Skeletal muscle cell (primary cell): ENCODE data around the gene EEPD1.
"Not testable (repeated sequence)": the region's sequence is repeated elsewhere in the genome, so short reads cannot be mapped to it uniquely, and the experiment has no call there.

Source experiments
- DNase-seq: peaks from one replicate; pipeline ENCODE4 v3.0.0-alpha.2; 2010; ENCODE audit warnings: low read depth
- H3K4me3 ChIP-seq: 2 replicates; pipeline ENCODE4 v1.5.1; 2011; ENCODE audit warnings: low read depth, mild to moderate bottlenecking, control low read depth, low read length, moderate library complexity

The EEPD1 gene

DNA sequence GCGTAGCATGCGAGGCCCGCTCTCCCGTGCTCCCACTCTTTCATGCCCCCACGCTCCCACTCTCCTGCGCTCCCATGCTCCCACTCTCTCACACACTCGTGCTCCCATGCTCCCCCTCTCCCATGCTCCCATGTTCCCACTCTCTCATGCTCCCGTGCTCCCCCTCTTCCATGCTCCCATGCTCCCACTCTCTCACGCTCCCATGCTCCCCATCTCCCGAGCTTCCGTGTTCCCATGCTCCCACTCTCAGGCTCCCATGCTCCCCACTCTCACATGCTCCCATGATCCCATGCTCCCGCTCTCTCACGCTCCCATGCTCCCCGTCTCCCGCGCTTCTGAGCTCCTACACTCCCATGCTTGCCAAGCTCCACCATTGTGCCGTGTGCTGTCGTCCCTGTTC lies 152.2 kb downstream of the EEPD1 start:
- DNase-seq = no peak
- no peak overlapping the region for H3K4me3 ChIP-seq

DNA sequence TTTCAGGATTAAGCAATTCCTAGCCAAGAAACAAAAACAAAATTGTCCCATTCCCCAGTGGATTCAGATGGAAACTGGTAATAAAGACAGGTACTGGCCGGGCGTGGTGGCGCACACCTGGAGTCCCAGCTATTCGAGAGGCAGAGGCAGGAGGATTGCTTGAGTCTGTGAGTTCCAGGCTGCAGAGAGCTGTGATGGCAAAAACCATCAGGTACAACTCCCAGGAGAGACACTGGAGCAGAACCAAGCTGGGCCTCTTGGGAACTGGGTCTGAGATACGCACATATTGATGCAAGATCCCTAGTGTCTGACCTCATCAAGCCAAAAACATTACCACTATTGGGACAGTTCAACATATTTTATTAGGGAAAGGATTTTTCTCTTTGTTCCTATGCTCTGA lies 152.6 kb downstream of the EEPD1 start:
- H3K4me3 ChIP-seq = no peak overlapping the region
- no peak for DNase-seq

DNA sequence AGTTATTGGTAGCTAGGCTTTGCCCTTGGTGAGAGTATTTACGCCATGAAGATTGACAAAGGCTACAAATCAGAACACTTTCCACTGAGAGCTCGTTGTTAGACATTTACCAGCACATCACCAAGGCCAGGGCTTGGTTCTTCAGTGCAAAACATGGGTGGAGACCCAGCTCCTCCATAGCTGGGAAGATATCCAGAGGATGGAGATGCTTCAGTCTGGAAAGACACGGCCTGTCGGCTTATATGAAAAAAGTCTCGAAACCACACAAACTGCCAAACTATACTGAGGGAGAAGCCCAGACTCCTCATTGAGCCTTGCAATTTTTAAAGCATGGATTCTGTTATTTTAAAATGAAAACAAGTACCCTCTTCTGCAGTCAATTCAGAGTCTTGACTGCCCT lies 153.2 kb downstream of the EEPD1 start:
- no peak overlapping the region for H3K4me3 ChIP-seq
- no peak for DNase-seq

DNA sequence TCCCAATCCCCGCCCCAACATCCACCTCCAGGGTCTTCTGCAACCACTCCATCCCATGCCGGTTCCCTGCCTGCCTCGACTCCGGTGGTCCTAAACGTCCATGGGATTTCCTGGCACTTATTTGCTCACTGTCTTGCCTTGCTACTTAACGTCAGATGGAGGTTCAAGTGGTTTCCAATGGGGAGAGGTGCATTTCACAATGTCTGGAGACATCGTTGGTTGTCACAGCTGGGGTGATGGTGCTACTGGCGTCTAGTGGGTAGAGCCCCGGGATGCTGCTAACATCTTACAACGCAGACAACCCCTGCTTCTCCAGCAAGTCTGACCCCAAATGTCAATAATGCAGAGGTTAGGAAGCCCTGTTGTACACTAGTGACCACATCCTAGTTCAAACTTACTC lies 153.7 kb downstream of the EEPD1 start:
- no peak overlapping the region for H3K4me3 ChIP-seq
- no peak for DNase-seq

DNA sequence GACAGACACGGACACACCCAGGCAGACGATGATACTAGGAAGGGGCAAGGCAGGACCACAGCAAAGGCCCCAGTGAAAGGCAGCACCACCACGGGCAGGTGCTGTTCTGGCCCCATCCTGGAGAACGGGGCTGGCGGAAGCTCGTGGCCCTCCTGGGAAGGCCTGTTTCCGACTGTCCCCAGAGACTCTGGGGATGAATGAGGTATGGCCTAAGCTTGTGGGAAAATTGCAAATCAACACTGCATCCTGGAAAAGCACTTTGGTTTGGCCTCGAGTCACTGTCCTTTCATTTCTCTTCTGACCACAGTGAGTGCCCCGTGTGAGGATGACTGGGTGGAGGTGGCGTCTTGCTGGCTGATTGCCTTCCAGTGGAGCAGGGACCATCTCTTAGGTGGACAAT lies 155.0 kb downstream of the EEPD1 start:
- no peak for DNase-seq
- H3K4me3 ChIP-seq = no peak overlapping the region

DNA sequence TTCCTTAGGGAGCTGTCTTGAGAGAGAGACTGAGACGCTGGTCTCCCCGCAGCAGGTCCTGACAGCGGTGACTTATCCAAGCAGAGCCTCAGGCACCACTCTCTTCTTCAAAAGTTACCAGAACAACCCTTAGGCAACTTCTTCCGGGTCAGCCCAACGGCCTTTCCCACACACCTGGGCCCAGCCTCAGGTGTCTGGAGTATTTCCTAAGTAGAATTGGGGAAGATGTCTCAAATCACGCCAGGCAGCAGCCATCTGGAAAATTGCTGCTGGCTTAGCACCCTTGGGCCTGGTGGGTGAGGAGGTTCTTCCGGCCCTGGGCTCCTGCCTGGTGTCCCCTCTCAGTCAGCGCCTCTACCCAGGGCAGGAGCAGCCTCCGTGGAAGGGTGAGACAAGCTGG lies 156.2 kb downstream of the EEPD1 start:
- H3K4me3 ChIP-seq = no peak overlapping the region
- DNase-seq = no peak

DNA sequence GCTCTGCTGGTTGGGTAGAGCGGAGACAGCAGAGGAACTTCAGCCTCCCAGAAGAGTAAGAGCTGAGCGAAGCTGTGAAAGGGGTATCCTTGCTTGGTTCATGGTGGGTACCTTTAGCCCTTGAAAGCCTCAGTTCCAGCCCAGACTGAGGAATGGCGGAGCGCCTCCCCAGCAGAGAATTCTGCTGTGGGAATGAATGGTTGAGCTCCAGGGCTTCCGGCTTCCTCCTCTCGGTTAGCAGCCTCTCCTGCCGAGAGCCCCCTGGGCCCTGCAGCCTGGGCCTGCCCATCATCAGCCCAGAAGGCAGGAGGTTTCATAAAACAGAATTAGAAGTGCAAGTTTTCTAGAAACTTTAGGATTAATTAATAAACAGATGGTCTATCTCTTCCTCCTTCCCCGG lies 156.7 kb downstream of the EEPD1 start:
- no peak for DNase-seq
- no peak overlapping the region for H3K4me3 ChIP-seq

DNA sequence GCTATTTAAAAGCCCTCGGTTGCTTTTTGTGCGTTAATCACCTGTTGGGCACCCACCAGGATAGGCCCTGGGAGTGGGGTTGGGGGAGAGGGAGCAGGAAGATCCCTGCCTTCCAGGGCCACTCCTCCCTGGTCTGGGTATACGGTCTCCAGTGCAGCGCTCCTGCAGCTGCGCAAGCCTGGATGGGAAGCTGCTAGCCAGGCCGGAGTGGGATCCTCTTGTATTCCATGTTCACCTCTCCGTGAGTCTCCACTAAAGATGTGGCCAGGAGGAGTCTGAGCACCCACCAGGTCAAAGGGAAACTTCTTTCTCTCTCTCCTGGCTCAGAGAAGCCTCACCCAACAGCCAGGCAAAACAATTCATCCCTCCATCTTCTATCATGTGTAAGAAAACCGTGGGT lies 157.8 kb downstream of the EEPD1 start:
- H3K4me3 ChIP-seq = no peak overlapping the region
- DNase-seq = no peak

DNA sequence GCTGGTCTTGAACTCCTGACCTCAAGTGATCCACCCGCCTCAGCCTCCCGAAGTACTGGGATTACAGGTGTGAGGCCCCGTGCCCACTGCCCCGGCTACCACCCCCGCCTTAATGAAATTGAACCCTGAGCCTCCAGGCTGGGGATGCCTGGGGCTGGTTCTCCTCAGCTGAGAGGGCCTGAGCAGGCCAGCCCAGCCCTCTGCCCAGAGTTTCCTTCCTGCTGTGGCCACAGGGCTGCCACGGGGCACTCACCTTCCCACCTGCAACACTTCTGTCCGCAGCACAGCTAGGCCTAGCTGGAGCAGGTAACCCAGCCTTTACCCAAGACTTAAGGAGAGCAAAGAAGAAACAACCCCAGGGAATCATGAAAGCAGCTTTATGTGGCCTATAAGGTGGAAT lies 158.5 kb downstream of the EEPD1 start:
- DNase-seq = no peak

DNA sequence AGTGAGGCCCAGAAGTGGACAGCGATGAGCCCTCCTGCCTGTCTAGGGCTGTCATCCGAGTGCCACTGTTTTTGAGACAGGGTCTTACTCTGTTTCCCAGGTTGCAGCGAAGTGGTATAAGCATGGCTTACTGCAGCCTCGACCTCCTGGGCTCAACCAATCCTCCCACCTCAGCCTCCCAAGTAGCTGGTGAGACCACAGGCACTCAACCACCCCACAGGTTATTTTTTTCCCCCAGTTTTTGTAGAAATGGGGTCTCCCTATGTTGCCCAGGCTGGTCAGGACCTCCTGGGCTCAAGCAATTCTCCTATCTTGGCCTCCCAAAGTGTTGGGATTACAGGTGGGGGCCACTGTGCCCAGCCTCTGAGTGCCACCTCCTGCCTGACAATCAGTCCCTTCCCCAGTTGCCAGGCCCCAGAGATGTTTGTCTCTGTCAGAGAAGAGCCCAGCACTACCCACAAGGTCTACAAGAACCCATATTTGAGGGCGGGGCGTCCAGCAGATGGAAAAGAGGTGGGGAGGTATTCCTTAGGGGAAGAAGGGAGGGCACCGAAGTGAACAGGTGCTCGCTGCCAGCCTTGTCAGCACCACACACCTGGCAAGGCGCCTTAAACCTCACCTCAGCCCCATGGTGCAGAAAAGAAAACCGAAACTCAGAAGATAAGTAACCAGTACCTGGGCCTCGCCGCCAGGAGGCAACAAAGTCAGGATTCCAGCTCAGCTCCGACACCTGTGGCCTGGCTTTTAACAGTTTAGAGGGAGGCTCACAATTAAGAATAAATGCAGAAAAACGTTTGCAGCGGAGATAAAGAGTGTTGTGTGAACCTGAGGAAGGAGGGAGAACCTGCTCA lies 159.2 kb downstream of the EEPD1 start:
- DNase-seq = no peak
- no peak overlapping the region for H3K4me3 ChIP-seq

More for the DNA sequence above, 158.5 kb downstream of the EEPD1 start:
- no peak overlapping the region for H3K4me3 ChIP-seq

DNA sequence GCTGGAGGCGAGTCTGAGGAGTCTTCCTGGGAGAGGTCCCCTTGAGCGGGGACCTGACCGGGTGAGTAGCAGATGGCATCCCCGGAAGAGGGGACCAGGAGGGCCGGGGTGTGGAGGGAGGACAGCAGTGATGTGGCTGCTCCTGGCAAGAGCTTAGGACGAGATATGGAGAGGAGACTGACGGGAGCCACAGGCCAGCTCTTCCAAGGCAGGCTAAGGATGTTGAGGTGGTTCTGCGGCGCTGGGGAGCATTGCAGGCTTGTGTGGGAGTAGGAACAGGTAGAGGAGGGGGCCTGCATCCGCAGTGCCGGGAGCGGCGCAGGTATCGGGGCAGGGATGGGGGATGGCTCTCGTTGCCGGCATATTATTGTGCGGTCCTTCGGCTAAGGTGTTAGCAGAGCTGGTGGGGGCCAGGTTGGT lies 159.9 kb downstream of the EEPD1 start:
- no peak overlapping the region for H3K4me3 ChIP-seq
- DNase-seq = no peak

DNA sequence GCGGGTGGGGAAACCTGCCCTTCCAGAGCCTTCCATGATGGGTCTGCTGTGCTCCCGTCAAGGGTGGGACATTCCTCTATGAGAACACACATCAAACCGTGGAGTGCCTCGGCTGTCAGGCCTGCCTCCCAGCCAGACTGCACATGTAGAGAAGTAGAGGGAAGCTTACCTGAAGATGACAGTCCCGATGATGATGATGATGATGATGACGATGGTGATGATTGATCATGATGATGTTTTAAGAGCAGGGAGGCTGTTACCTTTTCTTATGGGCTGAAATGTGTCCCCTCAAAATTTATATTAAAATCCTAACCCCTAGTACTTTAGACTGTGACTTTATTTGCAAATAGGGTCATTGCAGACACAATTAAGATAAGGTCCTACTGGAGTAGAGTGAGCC lies 160.6 kb downstream of the EEPD1 start:
- H3K4me3 ChIP-seq = no peak overlapping the region
- no peak for DNase-seq

DNA sequence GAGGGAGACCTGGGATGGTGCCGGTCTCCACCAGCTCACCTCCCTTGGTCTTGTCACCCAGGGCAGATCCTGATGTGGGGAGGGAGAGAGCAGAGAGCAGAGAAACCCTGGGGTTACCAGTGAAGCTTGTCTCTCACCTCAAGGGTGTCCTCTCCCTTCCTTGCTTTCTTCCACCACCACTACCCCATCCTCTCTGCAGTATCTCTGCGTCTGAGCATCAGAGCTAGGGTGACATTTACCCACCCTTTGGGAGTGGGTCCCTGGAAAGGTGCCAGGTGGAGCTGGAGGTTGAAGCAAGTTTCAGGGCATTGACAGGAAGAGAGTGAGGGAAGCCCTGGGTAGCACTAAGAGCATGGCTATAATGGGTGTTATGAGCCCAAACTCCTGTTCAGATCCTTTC lies 161.4 kb downstream of the EEPD1 start:
- DNase-seq = no peak
- no peak overlapping the region for H3K4me3 ChIP-seq

DNA sequence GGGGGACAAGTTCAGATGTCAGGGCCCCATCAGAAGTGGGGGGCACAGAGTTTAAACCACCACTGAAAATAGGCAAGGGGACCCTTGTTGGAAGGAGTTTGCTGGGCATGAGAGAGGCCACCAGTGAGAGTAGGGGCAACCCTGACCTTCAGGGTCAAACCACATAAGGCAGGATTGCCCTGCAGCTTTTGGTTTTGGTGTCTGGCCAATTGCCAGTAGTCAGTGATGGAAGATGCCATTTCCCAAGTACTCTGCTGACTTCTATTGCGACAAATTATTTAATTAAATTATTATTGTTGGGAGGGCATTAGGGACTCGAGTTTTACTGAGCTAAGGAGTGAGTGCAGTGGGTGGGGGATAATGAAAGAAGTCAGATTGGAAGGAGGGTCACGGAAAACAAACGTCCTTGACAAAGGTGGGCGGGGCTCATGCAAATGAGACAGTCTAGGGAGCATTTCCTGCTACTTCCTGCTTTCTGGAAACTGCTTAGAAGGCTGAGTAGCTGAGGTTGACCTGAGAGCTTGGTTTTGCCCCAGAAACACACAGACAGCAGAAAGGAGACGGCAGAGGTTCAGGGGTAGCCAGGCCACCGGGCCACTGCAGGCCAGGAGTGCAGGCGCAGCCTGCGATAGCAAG lies 162.4 kb downstream of the EEPD1 start:
- DNase-seq = no peak

DNA sequence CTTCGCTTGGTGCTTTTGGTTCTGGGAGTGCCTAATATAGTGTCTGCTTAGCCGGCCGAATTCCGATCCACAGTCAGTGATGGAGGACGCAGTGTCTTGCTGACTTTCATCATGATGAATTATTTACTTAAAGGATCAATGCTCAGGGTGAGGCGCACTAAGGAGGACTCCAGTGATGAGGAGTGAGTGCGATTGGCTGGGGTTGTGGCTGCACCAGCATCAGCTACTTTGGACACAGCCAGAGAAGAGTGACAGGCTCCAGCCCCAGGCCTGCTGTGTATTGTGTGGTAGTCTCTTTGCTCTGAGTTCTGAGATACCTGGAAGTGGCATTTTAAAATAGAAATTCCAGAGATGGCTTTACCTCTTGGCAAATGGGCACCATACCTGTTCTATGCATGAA lies 163.3 kb downstream of the EEPD1 start:
- no peak overlapping the region for H3K4me3 ChIP-seq
- DNase-seq = no peak

More for the DNA sequence above, 162.4 kb downstream of the EEPD1 start:
- no peak overlapping the region for H3K4me3 ChIP-seq

DNA sequence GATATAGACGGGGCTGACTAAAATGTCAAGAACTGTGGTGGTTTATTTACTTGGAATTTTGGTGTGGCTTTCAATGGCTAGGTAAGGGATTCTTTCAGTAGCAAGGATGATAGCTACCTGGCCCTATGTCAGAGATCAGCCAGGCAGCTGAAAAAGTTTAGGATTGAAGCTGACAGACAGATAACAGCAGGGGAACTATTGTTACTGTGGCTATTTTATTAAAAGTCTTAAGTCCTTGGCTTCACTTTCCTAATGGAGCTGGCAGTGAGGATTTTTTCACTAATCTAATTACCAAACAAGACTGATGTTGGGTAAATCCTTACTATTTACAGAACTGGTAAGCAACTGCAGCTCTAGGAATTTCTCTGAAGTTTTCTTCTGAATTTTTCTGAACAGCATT lies 164.2 kb downstream of the EEPD1 start:
- H3K4me3 ChIP-seq = no peak overlapping the region
- DNase-seq = no peak

DNA sequence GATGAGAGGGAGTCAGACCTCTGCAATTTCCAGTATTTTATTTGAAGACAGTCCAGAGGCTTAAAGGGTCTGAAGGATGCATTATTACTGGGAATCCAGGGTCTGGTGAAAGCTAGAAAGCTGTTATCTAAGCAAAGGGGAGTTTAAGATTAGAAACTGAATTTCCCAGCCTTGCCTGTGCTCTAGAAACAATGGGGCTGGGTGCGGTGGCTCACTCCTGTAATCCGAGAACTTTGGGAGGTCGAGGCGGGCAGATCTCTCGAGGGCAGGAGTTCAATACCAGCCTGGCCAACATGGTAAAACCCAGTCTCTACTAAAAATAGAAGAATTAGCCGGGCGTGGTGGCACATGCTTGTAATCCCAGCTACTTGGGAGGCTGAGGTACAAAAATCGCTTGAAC lies 165.1 kb downstream of the EEPD1 start:
- no peak overlapping the region for H3K4me3 ChIP-seq
- no peak for DNase-seq

DNA sequence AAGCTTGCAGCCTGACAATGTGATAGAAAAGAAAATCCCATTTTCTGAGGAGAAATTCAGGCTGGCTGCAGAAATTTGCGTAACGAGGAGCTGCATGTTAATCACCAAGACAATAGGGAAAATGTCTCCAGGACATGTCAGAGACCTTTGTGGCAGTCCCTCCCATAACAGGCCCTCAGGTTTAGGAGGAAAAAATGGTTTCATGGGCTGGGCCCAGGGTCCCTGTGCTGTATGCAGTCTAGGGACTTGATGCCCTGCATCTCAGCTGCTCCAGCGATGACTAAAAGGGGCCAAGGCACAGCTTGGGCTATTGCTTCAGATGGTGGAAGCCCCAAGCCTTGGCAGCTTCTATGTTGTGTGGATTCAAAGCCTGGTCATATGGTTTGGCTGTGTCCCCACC lies 168.2 kb downstream of the EEPD1 start:
- not testable (repeated sequence) for H3K4me3 ChIP-seq, DNase-seq

DNA sequence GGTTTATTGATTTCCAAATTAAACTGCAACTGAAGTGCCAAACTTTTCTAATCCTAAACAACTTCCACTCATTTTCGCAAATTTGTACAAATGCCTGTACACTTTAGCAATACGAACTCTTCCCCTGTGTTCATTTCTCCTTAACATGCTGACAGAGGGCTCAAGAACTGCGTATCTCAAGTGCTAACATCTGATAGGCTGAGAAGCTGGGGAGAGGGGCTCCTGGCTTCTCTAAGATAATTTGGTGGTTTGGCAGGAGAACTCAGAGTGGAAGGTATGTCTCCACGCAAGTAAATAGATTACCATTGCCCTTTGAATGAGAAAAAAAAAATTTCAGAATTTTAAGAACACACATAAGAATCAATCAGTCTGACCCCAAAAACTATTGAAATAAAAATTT lies 183.3 kb downstream of the EEPD1 start:
- DNase-seq = no peak
- no peak overlapping the region for H3K4me3 ChIP-seq

DNA sequence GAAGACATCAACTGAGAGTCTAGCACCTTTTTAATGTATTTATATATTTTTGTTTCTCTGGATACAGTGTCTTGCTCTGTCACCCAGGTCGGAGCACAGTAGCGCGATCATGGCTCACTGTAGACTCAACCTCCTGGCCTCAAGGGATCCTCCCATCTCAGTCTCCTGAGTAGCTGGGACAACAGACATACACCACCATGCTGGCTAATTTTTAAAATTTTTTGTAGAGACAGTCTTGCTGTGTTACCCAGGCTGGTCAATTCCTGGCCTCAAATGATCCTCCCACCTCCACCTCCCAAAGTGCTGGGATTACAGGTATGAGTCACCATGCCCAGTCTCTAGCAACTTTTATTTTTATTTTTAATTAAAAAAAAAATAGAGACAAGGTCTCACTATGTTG lies 185.2 kb downstream of the EEPD1 start:
- no peak overlapping the region for H3K4me3 ChIP-seq
- DNase-seq = no peak

DNA sequence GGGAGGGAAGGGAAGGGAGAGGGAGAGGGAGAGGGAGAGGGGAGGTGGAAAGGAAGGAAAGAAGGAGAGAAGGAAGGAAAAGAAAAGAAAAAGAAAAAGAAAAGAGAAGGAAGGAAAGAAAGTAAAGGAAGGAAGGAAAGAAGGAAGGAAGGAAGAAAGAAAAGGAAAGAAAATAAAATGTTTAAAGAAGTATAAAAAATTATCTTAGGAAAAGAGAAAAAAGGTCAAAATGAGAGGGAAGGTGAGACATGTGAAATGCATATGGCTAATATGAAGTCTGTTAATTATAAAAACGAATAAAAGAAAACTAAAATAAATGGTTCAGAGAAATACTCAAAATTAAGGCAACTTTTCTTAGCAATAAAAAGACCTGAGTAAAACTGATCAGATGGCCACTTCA lies 190.5 kb downstream of the EEPD1 start:
- H3K4me3 ChIP-seq = no peak overlapping the region
- DNase-seq = no peak
